Measurements from ENCODE around the gene IGFLR1. TPM values are rescaled to one million over a fixed set of nuclear protein-coding genes. Genes with fewer than 3 reads are reported as not detected.
A peak's percentile ranks its signal among the peaks of the same experiment; 100 is the strongest.

IGFLR1 gene
- total RNA-seq, 1 donor from 2014 or later = 1.9 TPM

- DNase-seq (ENCODE audit: low read depth) = peak; percentile 96
- no peak for TF ChIP-seq CTCF (IDR thresholded peaks at IDR 0.05; ENCODE audit: insufficient read depth, low read length, poor library complexity, severe bottlenecking)
- H3K4me3 ChIP-seq (ENCODE audit: low read depth, low read length) = peak within 1 kb of the TSS; percentile 89
- H3K27me3 ChIP-seq (ENCODE audit: control insufficient read depth, insufficient read depth, low read length) = no peaks in the 10 kb centered on the region
- no peaks in the 10 kb centered on the region for H3K36me3 ChIP-seq (ENCODE audit: control insufficient read depth, insufficient read depth, low read length)
These were observed 6.1 kb upstream of the IGFLR1 start, which contains the start of gene LIN37 for GRCh38 chr19:35748106-35749020. LIN37 (plus strand) TSS chr19:35748576; CDS start chr19:35748725, 149 bp downstream.

- no peaks in the 10 kb centered on the region for H3K36me3 ChIP-seq (ENCODE audit: control insufficient read depth, insufficient read depth, low read length)
- no peak overlapping the region for H3K4me3 ChIP-seq (ENCODE audit: low read depth, low read length)
- H3K27me3 ChIP-seq (ENCODE audit: control insufficient read depth, insufficient read depth, low read length) = no peaks in the 10 kb centered on the region
- TF ChIP-seq CTCF (IDR thresholded peaks at IDR 0.05; ENCODE audit: insufficient read depth, low read length, poor library complexity, severe bottlenecking) = no peak
- DNase-seq (ENCODE audit: low read depth) = no peak
These were observed 4.3 kb upstream of the IGFLR1 start for GRCh38 chr19:35746531-35746930.

GRCh38 chr19:35746087-35746462, 3.8 kb upstream of the IGFLR1 start:
- TF ChIP-seq CTCF (IDR thresholded peaks at IDR 0.05; ENCODE audit: insufficient read depth, low read length, poor library complexity, severe bottlenecking) = no peak
- Histone ChIP-seq H3K27me3 (ENCODE audit: control insufficient read depth, insufficient read depth, low read length) (no peaks in the 10 kb centered on the region), H3K4me3 (ENCODE audit: low read depth, low read length) (peak overlapping the region; percentile 67), H3K36me3 (ENCODE audit: control insufficient read depth, insufficient read depth, low read length) (no peaks in the 10 kb centered on the region)
- no peak for DNase-seq (ENCODE audit: low read depth)

GRCh38 chr19:35745328-35746086, 3.3 kb upstream of the IGFLR1 start, which contains the start of the genes PSENEN and U2AF1L4:
PSENEN (plus strand) TSS chr19:35745651; CDS start chr19:35745931, 280 bp downstream.
U2AF1L4 (minus strand) TSS chr19:35745418; CDS start chr19:35745391, 27 bp downstream.
- Histone ChIP-seq H3K27me3 (ENCODE audit: control insufficient read depth, insufficient read depth, low read length) (no peaks in the 10 kb centered on the region), H3K36me3 (ENCODE audit: control insufficient read depth, insufficient read depth, low read length) (no peaks in the 10 kb centered on the region), H3K4me3 (ENCODE audit: low read depth, low read length) (peak within 1 kb of the TSS; percentile 67)
- no peak for TF ChIP-seq CTCF (IDR thresholded peaks at IDR 0.05; ENCODE audit: insufficient read depth, low read length, poor library complexity, severe bottlenecking)
- peak; percentile 98 for DNase-seq (ENCODE audit: low read depth)

GRCh38 chr19:35744430-35745327, 2.4 kb upstream of the IGFLR1 start:
- peak overlapping the region; percentile 67 for H3K4me3 ChIP-seq (ENCODE audit: low read depth, low read length)
- H3K36me3 ChIP-seq (ENCODE audit: control insufficient read depth, insufficient read depth, low read length) = no peaks in the 10 kb centered on the region
- DNase-seq (ENCODE audit: low read depth) = peak; percentile 85
- no peaks in the 10 kb centered on the region for H3K27me3 ChIP-seq (ENCODE audit: control insufficient read depth, insufficient read depth, low read length)
- TF ChIP-seq CTCF (IDR thresholded peaks at IDR 0.05; ENCODE audit: insufficient read depth, low read length, poor library complexity, severe bottlenecking) = peak; percentile 47

Measured in kidney epithelial cell (primary cell).